ENCODE results near the gene GSC2.
A peak's percentile ranks its signal among the peaks of the same experiment; 100 is the strongest.

The GSC2 gene

GRCh38 chr22:19148417-19149046 is 1.6 kb downstream of the GSC2 start:
- Histone ChIP-seq H3K4me3 (ENCODE audit: low read depth in 1 of 2, low read length in 2 of 2) (no peak overlapping the region), H3K9me3 (ENCODE audit: low read length) (no peaks in the 10 kb centered on the region), H3K27ac (ENCODE audit: low read depth, low read length) (no peak overlapping the region), H3K9ac (ENCODE audit: low read length) (no peak overlapping the region), H3K27me3 (ENCODE audit: control insufficient read depth in 1 of 2, insufficient read depth in 2 of 2, low read length in 2 of 2) (peaks cover 8 to 38% of the 10 kb centered on the region in 2 donors), H3K36me3 (ENCODE audit: insufficient read depth, low read length) (no peaks in the 10 kb centered on the region), H3K4me1 (ENCODE audit: insufficient read depth, low read length) (peaks cover 3% of the 10 kb centered on the region)

- Histone ChIP-seq H3K27me3 (ENCODE audit: control insufficient read depth in 1 of 2, insufficient read depth in 2 of 2, low read length in 2 of 2) (peaks cover 8 to 33% of the 10 kb centered on the region in 2 donors), H3K27ac (ENCODE audit: low read depth, low read length) (no peak overlapping the region), H3K4me1 (ENCODE audit: insufficient read depth, low read length) (peaks cover 8% of the 10 kb centered on the region), H3K4me3 (ENCODE audit: low read depth in 1 of 2, low read length in 2 of 2) (no peak overlapping the region), H3K9ac (ENCODE audit: low read length) (no peak overlapping the region), H3K9me3 (ENCODE audit: low read length) (no peaks in the 10 kb centered on the region), H3K36me3 (ENCODE audit: insufficient read depth, low read length) (peaks cover 4% of the 10 kb centered on the region)
Measured at GRCh38 chr22:19147195-19147780, 2.8 kb downstream of the GSC2 start.

GRCh38 chr22:19146215-19146968 is 3.7 kb downstream of the GSC2 start:
- Histone ChIP-seq H3K9me3 (ENCODE audit: low read length) (no peaks in the 10 kb centered on the region), H3K9ac (ENCODE audit: low read length) (no peak overlapping the region), H3K27ac (ENCODE audit: low read depth, low read length) (no peak overlapping the region), H3K36me3 (ENCODE audit: insufficient read depth, low read length) (peaks cover 9% of the 10 kb centered on the region), H3K4me1 (ENCODE audit: insufficient read depth, low read length) (peaks cover 8% of the 10 kb centered on the region), H3K4me3 (ENCODE audit: low read depth in 1 of 2, low read length in 2 of 2) (no peak overlapping the region), H3K27me3 (ENCODE audit: control insufficient read depth in 1 of 2, insufficient read depth in 2 of 2, low read length in 2 of 2) (peaks cover 3 to 29% of the 10 kb centered on the region in 2 donors)

GRCh38 chr22:19143967-19144400 is 6.1 kb downstream of the GSC2 start:
- Histone ChIP-seq H3K27ac (ENCODE audit: low read depth, low read length) (peak overlapping the region; percentile 83), H3K9me3 (ENCODE audit: low read length) (no peaks in the 10 kb centered on the region), H3K27me3 (ENCODE audit: control insufficient read depth in 1 of 2, insufficient read depth in 2 of 2, low read length in 2 of 2) (peaks cover 0 to 12% of the 10 kb centered on the region in 2 donors), H3K4me3 (ENCODE audit: low read depth in 1 of 2, low read length in 2 of 2) (peak overlapping the region; percentile 72 to 98), H3K36me3 (ENCODE audit: insufficient read depth, low read length) (peaks cover 34% of the 10 kb centered on the region), H3K4me1 (ENCODE audit: insufficient read depth, low read length) (peaks cover 8% of the 10 kb centered on the region), H3K9ac (ENCODE audit: low read length) (peak overlapping the region; percentile 55)

GRCh38 chr22:19143212-19143611 is 6.9 kb downstream of the GSC2 start:
- Histone ChIP-seq H3K9me3 (ENCODE audit: low read length) (no peaks in the 10 kb centered on the region), H3K9ac (ENCODE audit: low read length) (no peak overlapping the region), H3K27ac (ENCODE audit: low read depth, low read length) (no peak overlapping the region), H3K4me3 (ENCODE audit: low read depth in 1 of 2, low read length in 2 of 2) (peak overlapping the region; percentile 72 to 98), H3K27me3 (ENCODE audit: control insufficient read depth in 1 of 2, insufficient read depth in 2 of 2, low read length in 2 of 2) (peaks cover 0 to 5% of the 10 kb centered on the region in 2 donors), H3K4me1 (ENCODE audit: insufficient read depth, low read length) (peaks cover 8% of the 10 kb centered on the region), H3K36me3 (ENCODE audit: insufficient read depth, low read length) (peaks cover 41% of the 10 kb centered on the region)

GRCh38 chr22:19142394-19142793 is 7.7 kb downstream of the GSC2 start:
- no peak overlapping the region for H3K9ac ChIP-seq (ENCODE audit: low read length)
- no peak overlapping the region for H3K27ac ChIP-seq (ENCODE audit: low read depth, low read length)
- no peaks in the 10 kb centered on the region for H3K27me3 ChIP-seq (ENCODE audit: control insufficient read depth in 1 of 2, insufficient read depth in 2 of 2, low read length in 2 of 2)
- no peak overlapping the region for H3K4me3 ChIP-seq (ENCODE audit: low read depth in 1 of 2, low read length in 2 of 2)
- peaks cover 8% of the 10 kb centered on the region for H3K4me1 ChIP-seq (ENCODE audit: insufficient read depth, low read length)
- no peaks in the 10 kb centered on the region for H3K9me3 ChIP-seq (ENCODE audit: low read length)
- H3K36me3 ChIP-seq (ENCODE audit: insufficient read depth, low read length): peaks cover 49% of the 10 kb centered on the region

GRCh38 chr22:19139974-19140373 is 10.1 kb downstream of the GSC2 start:
- H3K27ac ChIP-seq (ENCODE audit: low read depth, low read length): no peak overlapping the region
- no peak overlapping the region for H3K9ac ChIP-seq (ENCODE audit: low read length)
- H3K9me3 ChIP-seq (ENCODE audit: low read length): no peaks in the 10 kb centered on the region
- H3K4me3 ChIP-seq (ENCODE audit: low read depth in 1 of 2, low read length in 2 of 2): no peak overlapping the region
- H3K4me1 ChIP-seq (ENCODE audit: insufficient read depth, low read length): peaks cover 8% of the 10 kb centered on the region
- H3K36me3 ChIP-seq (ENCODE audit: insufficient read depth, low read length): peaks cover 69% of the 10 kb centered on the region
- no peaks in the 10 kb centered on the region for H3K27me3 ChIP-seq (ENCODE audit: control insufficient read depth in 1 of 2, insufficient read depth in 2 of 2, low read length in 2 of 2)

GRCh38 chr22:19139001-19139356 is 11.1 kb downstream of the GSC2 start:
- Histone ChIP-seq H3K9me3 (ENCODE audit: low read length) (no peaks in the 10 kb centered on the region), H3K36me3 (ENCODE audit: insufficient read depth, low read length) (peaks cover 79% of the 10 kb centered on the region), H3K27ac (ENCODE audit: low read depth, low read length) (no peak overlapping the region), H3K4me1 (ENCODE audit: insufficient read depth, low read length) (peaks cover 8% of the 10 kb centered on the region), H3K9ac (ENCODE audit: low read length) (no peak overlapping the region), H3K27me3 (ENCODE audit: control insufficient read depth in 1 of 2, insufficient read depth in 2 of 2, low read length in 2 of 2) (no peaks in the 10 kb centered on the region), H3K4me3 (ENCODE audit: low read depth in 1 of 2, low read length in 2 of 2) (no peak overlapping the region)

GRCh38 chr22:19138217-19139000 is 11.7 kb downstream of the GSC2 start:
- Histone ChIP-seq H3K27me3 (ENCODE audit: control insufficient read depth in 1 of 2, insufficient read depth in 2 of 2, low read length in 2 of 2) (no peaks in the 10 kb centered on the region), H3K36me3 (ENCODE audit: insufficient read depth, low read length) (peaks cover 84% of the 10 kb centered on the region), H3K9me3 (ENCODE audit: low read length) (no peaks in the 10 kb centered on the region), H3K27ac (ENCODE audit: low read depth, low read length) (no peak overlapping the region), H3K4me1 (ENCODE audit: insufficient read depth, low read length) (peaks cover 4% of the 10 kb centered on the region), H3K4me3 (ENCODE audit: low read depth in 1 of 2, low read length in 2 of 2) (no peak overlapping the region), H3K9ac (ENCODE audit: low read length) (no peak overlapping the region)

GRCh38 chr22:19137384-19138216 is 12.5 kb downstream of the GSC2 start:
- no peaks in the 10 kb centered on the region for H3K9me3 ChIP-seq (ENCODE audit: low read length)
- no peak overlapping the region for H3K27ac ChIP-seq (ENCODE audit: low read depth, low read length)
- no peaks in the 10 kb centered on the region for H3K27me3 ChIP-seq (ENCODE audit: control insufficient read depth in 1 of 2, insufficient read depth in 2 of 2, low read length in 2 of 2)
- no peak overlapping the region for H3K4me3 ChIP-seq (ENCODE audit: low read depth in 1 of 2, low read length in 2 of 2)
- no peak overlapping the region for H3K9ac ChIP-seq (ENCODE audit: low read length)
- peaks cover 89% of the 10 kb centered on the region for H3K36me3 ChIP-seq (ENCODE audit: insufficient read depth, low read length)
- no peaks in the 10 kb centered on the region for H3K4me1 ChIP-seq (ENCODE audit: insufficient read depth, low read length)

Data from muscle layer of colon (tissue), 2 donors.